ENCODE results near the gene TTLL3. TPM values are rescaled to one million over a fixed set of nuclear protein-coding genes. Genes with fewer than 3 reads are reported as not detected.

Gene TTLL3
- total RNA-seq, 3 donors from 2014 or later (not counting 1 experiment from before 2014, with no cell fraction given) = 133 to 137 (median 136) TPM

DNA sequence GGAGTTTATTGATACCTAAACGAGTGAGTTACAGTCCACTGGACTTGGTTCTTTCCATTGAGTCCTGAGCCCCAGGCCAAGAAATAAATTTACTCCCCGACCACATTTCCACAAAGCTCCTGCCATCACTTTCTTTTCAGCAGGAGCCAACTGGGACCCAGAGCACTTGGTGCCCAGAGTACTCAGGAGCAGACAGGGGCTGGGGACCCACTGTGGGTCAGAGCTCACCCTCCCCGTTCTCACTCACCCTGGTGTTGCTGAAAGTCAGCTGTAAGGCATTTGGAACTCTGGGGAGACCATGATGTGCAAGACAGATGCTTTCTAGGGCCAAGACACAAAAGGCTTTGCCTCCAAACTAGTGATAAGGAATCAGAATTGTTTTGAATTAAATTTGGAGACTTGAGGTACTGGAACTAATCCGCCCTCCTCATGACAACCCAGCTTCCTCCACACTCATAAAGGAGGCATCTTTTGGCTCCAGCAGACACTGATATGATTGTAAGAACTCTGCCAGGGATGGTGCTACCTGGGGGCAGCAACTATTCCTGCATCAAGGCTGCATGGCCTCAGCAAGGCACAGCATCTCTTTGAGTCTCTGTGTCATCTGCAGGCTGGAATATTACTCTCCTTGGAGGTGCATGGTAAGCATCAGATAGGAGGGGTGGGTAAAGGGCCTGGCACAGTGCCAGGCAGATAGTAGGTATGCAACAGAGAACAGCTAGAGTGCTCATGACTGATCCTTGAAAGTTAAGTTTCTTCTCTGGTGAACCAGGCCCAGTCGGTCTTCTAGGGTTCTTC is 33.0 kb upstream of the TTLL3 start:
- H3K27me3 ChIP-seq (ENCODE audit: control insufficient read depth, insufficient read depth, low read length) = no peaks in the 10 kb centered on the region
- H3K4me1 ChIP-seq (ENCODE audit: control insufficient read depth, insufficient read depth, low read length) = peaks cover 45% of the 10 kb centered on the region
- no peaks in the 10 kb centered on the region for H3K9me3 ChIP-seq (ENCODE audit: control insufficient read depth, insufficient read depth, low read length)
- DNase-seq = no peak
- peaks cover 4% of the 10 kb centered on the region for H3K36me3 ChIP-seq (ENCODE audit: control insufficient read depth, insufficient read depth, low read length)
- no peaks in the 10 kb centered on the region for H3K36me3 Mint-ChIP-seq
- peak overlapping the region in 1 of 2 donors; percentile 16 for H3K27ac Mint-ChIP-seq
- no peak overlapping the region for H3K4me3 ChIP-seq (ENCODE audit: low read length)
- intact Hi-C loops (cut with micrococcal nuclease) = no loop called here
- ATAC-seq = no peak
- TF ChIP-seq, protein P1, sequence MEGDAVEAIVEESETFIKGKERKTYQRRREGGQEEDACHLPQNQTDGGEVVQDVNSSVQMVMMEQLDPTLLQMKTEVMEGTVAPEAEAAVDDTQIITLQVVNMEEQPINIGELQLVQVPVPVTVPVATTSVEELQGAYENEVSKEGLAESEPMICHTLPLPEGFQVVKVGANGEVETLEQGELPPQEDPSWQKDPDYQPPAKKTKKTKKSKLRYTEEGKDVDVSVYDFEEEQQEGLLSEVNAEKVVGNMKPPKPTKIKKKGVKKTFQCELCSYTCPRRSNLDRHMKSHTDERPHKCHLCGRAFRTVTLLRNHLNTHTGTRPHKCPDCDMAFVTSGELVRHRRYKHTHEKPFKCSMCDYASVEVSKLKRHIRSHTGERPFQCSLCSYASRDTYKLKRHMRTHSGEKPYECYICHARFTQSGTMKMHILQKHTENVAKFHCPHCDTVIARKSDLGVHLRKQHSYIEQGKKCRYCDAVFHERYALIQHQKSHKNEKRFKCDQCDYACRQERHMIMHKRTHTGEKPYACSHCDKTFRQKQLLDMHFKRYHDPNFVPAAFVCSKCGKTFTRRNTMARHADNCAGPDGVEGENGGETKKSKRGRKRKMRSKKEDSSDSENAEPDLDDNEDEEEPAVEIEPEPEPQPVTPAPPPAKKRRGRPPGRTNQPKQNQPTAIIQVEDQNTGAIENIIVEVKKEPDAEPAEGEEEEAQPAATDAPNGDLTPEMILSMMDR (IDR thresholded peaks at IDR 0.05) = no peak
- H3K9me3 Mint-ChIP-seq = no peaks in the 10 kb centered on the region
- H3K4me1 Mint-ChIP-seq = peaks cover 47% of the 10 kb centered on the region in 2 donors
- no peaks in the 10 kb centered on the region for H3K27me3 Mint-ChIP-seq (ENCODE audit: low read depth in 2 of 2)
- WGBS (ENCODE audit: insufficient coverage) = 93% methylated on average over 5 of the region's 5 CpGs
- no peak overlapping the region for H3K27ac ChIP-seq (ENCODE audit: low read length)
- no peak overlapping the region for H3K4me3 Mint-ChIP-seq

DNA sequence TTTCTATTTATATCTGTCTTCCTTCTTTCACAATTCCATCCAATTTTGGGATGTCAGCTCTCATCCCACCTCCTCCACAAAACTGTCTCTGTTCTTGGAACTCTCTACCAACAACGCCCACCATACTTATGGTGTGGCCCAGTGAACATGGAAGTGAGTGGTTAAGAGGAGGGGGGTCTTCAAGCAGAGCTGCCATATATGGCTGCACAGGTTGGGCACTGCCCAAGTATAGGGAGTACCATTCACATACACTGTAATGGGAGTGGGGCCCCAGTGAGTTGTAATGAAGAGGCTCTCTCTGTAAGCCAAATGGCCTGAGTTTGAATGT is 32.4 kb upstream of the TTLL3 start:
- intact Hi-C loops (cut with micrococcal nuclease) = no loop called here
- Mint-ChIP-seq H3K4me1 (peaks cover 47 to 53% of the 10 kb centered on the region in 2 donors), H3K27ac (no peak overlapping the region), H3K9me3 (no peaks in the 10 kb centered on the region), H3K36me3 (no peaks in the 10 kb centered on the region), H3K4me3 (no peak overlapping the region), H3K27me3 (ENCODE audit: low read depth in 2 of 2) (no peaks in the 10 kb centered on the region)
- Histone ChIP-seq H3K4me3 (ENCODE audit: low read length) (no peak overlapping the region), H3K9me3 (ENCODE audit: control insufficient read depth, insufficient read depth, low read length) (no peaks in the 10 kb centered on the region), H3K27ac (ENCODE audit: low read length) (no peak overlapping the region), H3K36me3 (ENCODE audit: control insufficient read depth, insufficient read depth, low read length) (peaks cover 8% of the 10 kb centered on the region), H3K27me3 (ENCODE audit: control insufficient read depth, insufficient read depth, low read length) (no peaks in the 10 kb centered on the region), H3K4me1 (ENCODE audit: control insufficient read depth, insufficient read depth, low read length) (peaks cover 49% of the 10 kb centered on the region)
- WGBS (ENCODE audit: insufficient coverage) = no CpG with 5 or more reads among the region's 1 CpG
- ATAC-seq = no peak
- no peak for DNase-seq
- TF ChIP-seq, protein P1 (IDR thresholded peaks at IDR 0.05) = no peak

DNA sequence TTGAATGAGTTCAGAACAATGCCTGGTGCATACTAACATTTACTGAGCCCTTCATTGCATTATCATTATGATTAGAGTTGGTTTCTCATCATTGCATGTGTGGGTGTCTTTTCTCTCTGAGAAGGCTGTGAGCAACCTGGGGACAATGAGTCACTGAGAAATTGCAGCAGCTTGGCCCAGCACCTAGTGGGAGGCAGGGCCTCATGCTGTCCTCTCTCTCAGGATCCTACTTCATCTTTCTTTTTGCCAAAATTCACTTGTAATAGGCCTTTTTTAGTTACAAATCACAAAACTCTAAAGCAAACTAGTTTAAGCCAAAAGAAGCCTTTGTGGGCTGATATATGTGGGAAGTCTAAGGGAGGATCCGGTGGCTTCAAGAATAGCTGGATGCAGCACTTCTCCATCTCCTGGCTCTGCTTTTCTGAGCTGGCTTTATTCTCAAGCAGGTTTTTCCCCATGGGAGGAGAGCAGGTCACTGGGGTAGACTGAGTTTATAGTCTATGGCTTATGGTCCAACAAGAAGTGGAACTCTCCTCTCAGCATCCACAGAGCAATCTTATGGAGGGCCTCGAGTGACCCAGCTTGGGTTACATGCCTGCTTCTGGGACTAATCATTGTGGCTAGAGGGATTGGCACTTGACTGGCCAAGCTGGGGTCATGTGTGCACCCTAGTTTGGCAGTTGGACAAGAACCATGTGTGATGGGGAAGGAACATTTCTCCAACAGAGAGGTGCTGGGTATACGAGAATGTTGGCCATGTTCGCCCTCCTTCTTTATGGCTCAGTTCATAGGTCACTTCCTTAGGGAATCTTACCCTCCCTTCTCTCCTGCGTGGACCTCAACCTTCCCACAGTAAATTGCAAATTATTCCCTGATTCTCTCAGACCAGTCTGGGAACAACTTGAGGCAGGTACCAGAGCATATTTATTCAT is 31.7 kb upstream of the TTLL3 start:
- H3K9me3 ChIP-seq (ENCODE audit: control insufficient read depth, insufficient read depth, low read length) = no peaks in the 10 kb centered on the region
- H3K27ac ChIP-seq (ENCODE audit: low read length) = no peak overlapping the region
- no peaks in the 10 kb centered on the region for H3K9me3 Mint-ChIP-seq
- DNase-seq (no peak), ATAC-seq (no peak)
- H3K36me3 ChIP-seq (ENCODE audit: control insufficient read depth, insufficient read depth, low read length) = peaks cover 11% of the 10 kb centered on the region
- intact Hi-C loops (cut with micrococcal nuclease) = no loop called here
- 94% methylated on average over 5 of the region's 5 CpGs for WGBS (ENCODE audit: insufficient coverage)
- peak overlapping the region; percentile 94 to 99 for H3K27ac Mint-ChIP-seq
- no peak overlapping the region for H3K4me3 Mint-ChIP-seq
- H3K27me3 Mint-ChIP-seq (ENCODE audit: low read depth in 2 of 2) = no peaks in the 10 kb centered on the region
- peaks cover 49% of the 10 kb centered on the region for H3K4me1 ChIP-seq (ENCODE audit: control insufficient read depth, insufficient read depth, low read length)
- H3K4me1 Mint-ChIP-seq = peaks cover 50 to 57% of the 10 kb centered on the region in 2 donors
- no peaks in the 10 kb centered on the region for H3K36me3 Mint-ChIP-seq
- H3K4me3 ChIP-seq (ENCODE audit: low read length) = no peak overlapping the region
- TF ChIP-seq, protein P1 (IDR thresholded peaks at IDR 0.05) = no peak
- H3K27me3 ChIP-seq (ENCODE audit: control insufficient read depth, insufficient read depth, low read length) = no peaks in the 10 kb centered on the region
